DND-41 (cell line): ENCODE results near the gene IFT27.

ENCODE experiments used
- EZH2 ChIP-seq: IDR thresholded peaks from 3 replicates; pipeline ENCODE4 v1.6.1; 2012; ENCODE audit warnings: borderline replicate concordance, low read depth, mild to moderate bottlenecking, moderate library complexity, low read length, inconsistent platforms; ENCODE audit not compliant: severe bottlenecking
- TF ChIP-seq, protein P1 (sequence below): IDR thresholded peaks from 2 replicates; pipeline ENCODE4 v1.5.1; 2012; ENCODE audit warnings: borderline replicate concordance, low read length, moderate library complexity, mild to moderate bottlenecking; ENCODE audit not compliant: poor library complexity, severe bottlenecking; ENCODE audit errors: extremely low read depth

DNA sequence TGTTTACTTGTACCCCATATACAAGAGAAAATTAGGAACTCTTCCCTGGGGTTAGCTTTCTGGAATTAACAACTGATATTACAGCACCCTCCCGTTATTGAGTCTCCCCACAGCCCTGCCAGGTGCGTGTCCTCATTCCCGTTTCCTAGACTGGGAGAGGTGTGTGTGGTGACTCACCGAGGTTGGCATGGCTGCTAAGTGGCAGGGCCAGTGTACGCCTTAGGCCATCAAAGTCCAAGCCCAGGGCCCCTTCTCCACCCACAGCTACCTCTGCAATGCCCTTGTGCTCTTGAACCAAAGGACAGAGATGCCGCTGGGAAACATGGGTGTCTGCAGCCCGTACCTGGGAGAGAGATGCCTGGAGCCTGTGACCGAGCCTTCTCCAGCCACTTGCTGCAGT, 12.3 kb downstream of the IFT27 start:
- TF ChIP-seq, protein P1, sequence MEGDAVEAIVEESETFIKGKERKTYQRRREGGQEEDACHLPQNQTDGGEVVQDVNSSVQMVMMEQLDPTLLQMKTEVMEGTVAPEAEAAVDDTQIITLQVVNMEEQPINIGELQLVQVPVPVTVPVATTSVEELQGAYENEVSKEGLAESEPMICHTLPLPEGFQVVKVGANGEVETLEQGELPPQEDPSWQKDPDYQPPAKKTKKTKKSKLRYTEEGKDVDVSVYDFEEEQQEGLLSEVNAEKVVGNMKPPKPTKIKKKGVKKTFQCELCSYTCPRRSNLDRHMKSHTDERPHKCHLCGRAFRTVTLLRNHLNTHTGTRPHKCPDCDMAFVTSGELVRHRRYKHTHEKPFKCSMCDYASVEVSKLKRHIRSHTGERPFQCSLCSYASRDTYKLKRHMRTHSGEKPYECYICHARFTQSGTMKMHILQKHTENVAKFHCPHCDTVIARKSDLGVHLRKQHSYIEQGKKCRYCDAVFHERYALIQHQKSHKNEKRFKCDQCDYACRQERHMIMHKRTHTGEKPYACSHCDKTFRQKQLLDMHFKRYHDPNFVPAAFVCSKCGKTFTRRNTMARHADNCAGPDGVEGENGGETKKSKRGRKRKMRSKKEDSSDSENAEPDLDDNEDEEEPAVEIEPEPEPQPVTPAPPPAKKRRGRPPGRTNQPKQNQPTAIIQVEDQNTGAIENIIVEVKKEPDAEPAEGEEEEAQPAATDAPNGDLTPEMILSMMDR: no peak
- TF ChIP-seq EZH2: no peak
